ENCODE results near the gene DLGAP3. TPM values are rescaled to one million over a fixed set of nuclear protein-coding genes. Genes with fewer than 3 reads are reported as not detected.
A peak's percentile ranks its signal among the peaks of the same experiment; 100 is the strongest.

DLGAP3 gene
- total RNA-seq, 1 donor from 2014 or later = 0.28 TPM

GRCh38 chr1:34865981-34866761, 63.3 kb downstream of the DLGAP3 start:
- ATAC-seq = peak; percentile 70

DNA sequence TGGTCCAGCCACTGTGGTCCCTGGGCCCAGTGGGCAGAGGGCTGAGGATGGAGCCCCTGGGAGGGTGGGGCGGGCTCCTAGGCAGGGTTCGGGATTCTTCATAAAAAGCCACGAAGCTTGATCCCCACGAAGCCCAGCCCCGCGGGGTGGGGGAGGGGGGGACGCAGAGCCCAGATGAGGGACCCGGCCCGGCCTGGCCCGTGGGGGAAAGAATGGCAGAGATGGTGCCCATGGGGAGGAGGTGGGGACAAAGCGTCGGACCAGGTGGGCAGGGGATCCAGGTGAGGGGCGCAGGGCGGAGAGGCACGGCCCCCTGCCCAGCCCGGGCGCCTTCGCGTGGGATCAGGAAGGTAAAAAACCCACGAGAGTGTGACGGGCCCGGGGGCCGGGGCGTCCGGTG, 63.9 kb downstream of the DLGAP3 start:
- ATAC-seq = peak; percentile 3

- no peak for ATAC-seq
Measured at GRCh38 chr1:34864759-34865158, 64.7 kb downstream of the DLGAP3 start.

- ATAC-seq = no peak
Measured at GRCh38 chr1:34863501-34863900, 65.9 kb downstream of the DLGAP3 start.

GRCh38 chr1:34859446-34860200, 69.8 kb downstream of the DLGAP3 start, which contains the start of gene SMIM12:
SMIM12 (minus strand) TSS chr1:34859749; CDS start chr1:34855977, 3,772 bp downstream.
- ATAC-seq = peak; percentile 95

GRCh38 chr1:34858901-34859445, 70.5 kb downstream of the DLGAP3 start:
- no peak for ATAC-seq

- ATAC-seq = no peak
Measured at GRCh38 chr1:34856697-34857096, 72.8 kb downstream of the DLGAP3 start.

DNA sequence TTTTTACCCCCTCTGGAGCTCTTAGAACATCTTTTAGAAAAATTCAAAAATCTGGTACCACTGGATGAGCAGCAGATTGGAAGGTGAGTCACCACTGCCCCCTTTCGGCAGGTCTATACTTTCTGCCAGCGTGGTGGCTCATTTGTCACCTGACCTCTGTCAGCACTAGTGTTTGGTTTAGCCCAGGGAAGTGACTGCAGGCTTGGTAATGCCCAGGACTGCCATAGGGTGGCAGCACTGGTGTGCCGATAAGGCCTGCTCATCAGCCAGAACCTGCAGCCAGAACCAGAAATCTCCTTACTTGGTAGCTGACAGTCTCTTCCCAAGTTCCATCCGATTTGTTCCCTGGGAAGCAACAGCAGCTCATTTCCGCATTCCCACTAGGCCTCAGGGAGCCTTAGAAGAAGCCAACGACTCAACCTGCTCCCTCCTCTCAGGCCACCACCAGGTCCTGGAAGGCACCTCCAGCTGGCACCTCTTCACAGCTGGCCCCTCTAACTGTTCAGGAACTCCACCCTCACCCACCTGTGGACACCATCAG, 76.7 kb downstream of the DLGAP3 start:
- ATAC-seq = peak; percentile 99

- ATAC-seq = peak; percentile 49
Measured at GRCh38 chr1:34851431-34852105, 77.9 kb downstream of the DLGAP3 start.

DNA sequence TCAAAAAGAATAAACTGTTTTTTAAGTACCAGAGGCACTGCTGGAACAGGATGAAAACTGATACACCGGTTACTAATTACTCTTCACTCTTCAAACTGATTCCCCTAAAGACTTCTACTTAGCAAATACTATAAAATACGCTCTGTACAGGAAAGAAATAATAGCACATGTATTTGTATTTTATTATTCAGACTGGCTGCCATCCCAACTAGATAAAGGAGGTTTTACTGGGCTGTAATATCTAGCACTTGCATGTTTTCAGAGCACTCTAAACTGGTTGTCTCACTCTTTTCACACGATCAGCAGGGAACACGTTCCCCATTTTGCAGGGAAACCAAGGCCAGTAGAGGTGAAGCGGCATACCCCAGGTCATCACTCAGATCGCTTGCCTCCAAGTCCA, 79.1 kb downstream of the DLGAP3 start:
- ATAC-seq = no peak

GRCh38 chr1:34847094-34847493, 82.4 kb downstream of the DLGAP3 start:
- no peak for ATAC-seq

GRCh38 chr1:34846265-34846664, 83.2 kb downstream of the DLGAP3 start:
- no peak for ATAC-seq

- no peak for ATAC-seq
Measured at GRCh38 chr1:34845131-34845901, 84.1 kb downstream of the DLGAP3 start.

DNA sequence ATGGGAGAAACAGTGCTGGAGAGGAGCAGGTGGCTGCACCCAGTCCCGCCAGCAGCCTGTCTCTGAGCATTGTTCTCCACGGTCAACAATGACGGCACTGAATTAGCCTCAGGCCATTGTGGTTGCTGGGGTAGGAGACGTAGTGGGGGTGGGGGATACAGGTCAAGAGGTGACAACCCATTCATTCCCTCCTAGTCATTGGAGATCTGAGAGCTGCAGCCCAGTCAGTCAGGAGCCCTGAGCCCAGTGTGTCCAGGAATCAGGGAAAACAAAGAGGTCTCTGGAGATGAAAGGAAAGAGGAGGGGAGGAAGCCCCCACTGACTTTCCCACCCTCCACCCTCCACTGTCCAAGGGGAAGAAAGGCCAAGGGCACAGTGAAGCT, 85.2 kb downstream of the DLGAP3 start:
- no peak for ATAC-seq

GRCh38 chr1:34843392-34844251, 85.8 kb downstream of the DLGAP3 start:
- ATAC-seq = no peak

DNA sequence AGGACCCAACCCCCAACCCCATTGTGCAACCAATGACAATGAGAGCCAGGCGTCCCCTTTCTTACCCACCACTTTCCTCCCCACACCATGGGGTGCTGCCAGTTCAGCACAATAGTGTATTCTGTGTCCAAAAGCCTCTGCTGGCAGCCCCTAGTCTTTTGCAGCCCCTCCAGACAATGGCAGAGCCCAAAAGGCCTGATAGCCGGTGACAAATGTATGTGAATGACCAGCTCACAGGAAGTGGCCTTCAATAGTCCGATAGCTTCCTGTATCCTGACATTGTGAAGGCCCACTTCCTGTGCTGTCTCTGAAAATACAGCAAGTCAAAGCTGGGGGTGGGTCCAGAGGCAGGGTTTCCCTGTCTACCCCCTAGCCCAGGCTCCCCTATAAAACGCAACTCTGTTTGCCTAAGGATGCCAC, 86.5 kb downstream of the DLGAP3 start:
- ATAC-seq = peak; percentile 28

DNA sequence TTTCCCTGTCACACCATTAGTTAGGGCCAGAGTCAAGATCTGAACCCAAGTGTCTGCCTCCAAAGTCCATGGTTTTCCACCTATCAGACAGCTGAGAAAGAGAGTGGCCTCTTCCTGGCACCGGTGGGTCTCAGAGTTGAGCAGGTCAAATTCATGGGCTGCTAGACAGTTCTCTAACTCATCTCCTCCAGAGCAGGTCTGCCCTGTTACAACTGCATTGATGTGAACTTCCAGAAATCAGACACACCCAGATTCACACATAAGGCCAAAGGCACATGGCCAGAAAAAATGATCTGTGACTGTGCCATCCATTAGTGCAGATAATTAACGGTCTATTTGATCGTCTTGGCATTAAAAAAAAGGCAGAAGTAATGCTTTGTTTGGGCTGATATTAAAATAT, 87.4 kb downstream of the DLGAP3 start:
- no peak for ATAC-seq

DNA sequence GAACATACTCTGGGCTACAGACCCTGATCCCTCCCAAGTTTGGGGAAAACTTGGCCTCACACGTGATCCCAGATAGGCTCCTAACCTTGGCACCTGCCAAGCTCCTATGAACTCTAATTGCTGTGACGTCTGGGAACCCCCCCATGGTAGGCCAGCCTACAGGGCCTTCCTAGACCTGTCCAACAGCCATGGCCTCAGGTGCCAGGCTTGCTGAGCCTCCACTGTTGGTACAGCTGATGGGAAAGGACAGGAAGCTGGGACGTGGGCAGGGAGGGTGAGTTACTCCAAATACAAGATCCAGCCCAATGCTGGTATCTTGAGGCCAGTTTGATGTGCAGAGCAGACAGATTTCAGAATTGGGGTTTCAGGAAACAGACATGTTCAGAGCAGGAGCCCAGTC, 89.0 kb downstream of the DLGAP3 start:
- ATAC-seq = no peak

DNA sequence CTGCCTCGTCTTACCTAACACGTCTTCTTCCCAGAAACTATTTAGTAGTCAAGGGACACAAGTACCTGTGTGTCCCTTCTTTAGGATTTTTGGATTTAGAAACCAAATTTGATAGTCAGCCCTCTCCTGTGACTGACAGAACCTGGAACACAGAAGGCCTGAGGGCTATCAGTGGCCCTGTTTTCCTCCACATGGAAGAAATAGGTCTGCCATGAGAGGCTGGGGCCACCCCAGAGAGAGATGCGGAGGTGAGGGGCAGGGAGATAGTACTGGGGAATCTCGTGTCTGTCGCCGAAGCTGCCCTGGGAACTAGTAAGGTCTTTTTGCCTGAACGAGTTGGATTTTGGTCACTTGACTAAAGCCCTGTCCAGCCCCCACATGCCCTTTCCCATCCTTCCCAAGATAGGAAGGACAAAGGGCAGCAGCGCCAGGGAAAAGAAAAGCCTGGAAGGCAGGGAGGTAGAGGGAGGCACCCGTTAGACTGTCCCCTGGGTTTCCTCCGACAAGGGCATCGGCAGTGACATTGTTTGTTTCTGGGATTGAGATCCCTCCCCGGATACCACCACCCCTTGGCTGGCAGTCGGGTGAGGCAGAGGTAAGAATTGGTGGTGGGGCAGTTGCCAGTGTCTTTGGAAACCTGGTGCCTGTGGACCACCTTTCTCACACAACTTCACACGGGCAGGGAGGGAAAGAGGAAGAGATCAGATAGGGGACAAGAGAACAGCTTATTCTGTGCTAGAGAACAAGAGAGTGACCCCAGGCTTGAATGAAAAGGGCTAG, 89.7 kb downstream of the DLGAP3 start:
- ATAC-seq = no peak

DNA sequence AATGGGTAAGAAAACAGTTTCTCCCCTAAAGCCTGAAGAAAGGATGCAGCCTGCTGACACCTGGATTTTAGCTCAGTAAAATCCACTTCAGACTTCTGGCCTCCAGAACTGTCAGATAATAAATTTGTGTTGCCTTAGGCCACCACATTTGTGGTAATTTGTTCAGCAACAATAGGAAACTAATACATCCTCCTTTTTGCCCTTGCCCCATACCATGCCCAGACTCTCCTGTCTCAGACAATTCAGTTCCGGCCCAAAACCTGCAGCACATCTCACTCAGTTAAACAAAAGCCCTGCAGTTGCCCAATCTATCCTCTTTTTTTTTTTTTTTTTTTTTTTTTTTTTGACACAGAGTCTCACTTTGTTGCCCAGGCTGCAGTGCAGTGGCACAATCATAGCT, 95.7 kb downstream of the DLGAP3 start:
- ATAC-seq = no peak

Data from esophagus mucosa (tissue), 1 donor.